H1 (cell line): ENCODE results near the gene MICALL2. TPM values are rescaled to one million over a fixed set of nuclear protein-coding genes. Genes with fewer than 3 reads are reported as not detected.

Source experiments
- CTCF ChIA-PET: fragments of 300-600 bp; sonication (Branson Sonifier 250); formaldehyde crosslinking; loops from one replicate; lab custom pipeline; 2021; ENCODE audit not compliant: partially characterized antibody; lab: Charles Lee
- POLR2A ChIA-PET: fragments of 300-600 bp; sonication (Branson Sonifier 250); formaldehyde crosslinking; loops from one replicate; lab custom pipeline; 2021; ENCODE audit warnings: inconsistent platforms; ENCODE audit not compliant: partially characterized antibody; lab: Charles Lee
- DNase-seq, 2 experiments: peaks; one replicate each; pipeline versions ENCODE4 v3.0.0 to v3.0.0-alpha.2; 2010 to 2022; ENCODE audit warnings: low spot score in 2 of 2, low read depth in 1 of 2, mixed read lengths in 1 of 2
- FAIRE-seq: peaks from 2 replicates; lab custom pipeline; 2011; peaks lifted over from hg19 to GRCh38; lab: Jason Lieb, UNC
- H2AFZ ChIP-seq: 2 replicates; pipeline ENCODE4 v1.8.1; 2012; ENCODE audit warnings: low read length, inconsistent platforms
- H2AK5ac ChIP-seq: 2 replicates; pipeline ENCODE4 v1.6.1; 2013; ENCODE audit warnings: low read depth, low read length
- H2BK120ac ChIP-seq: replicated peaks from 2 replicates; pipeline ENCODE3; 2013; ENCODE audit warnings: low read depth, low read length, inconsistent platforms
- H2BK12ac ChIP-seq: 2 replicates; pipeline ENCODE4 v1.6.1; 2013; ENCODE audit warnings: low read depth, low read length
- H2BK15ac ChIP-seq: 2 replicates; pipeline ENCODE4 v1.6.1; 2013; ENCODE audit warnings: low read length
- H2BK20ac ChIP-seq: 2 replicates; pipeline ENCODE4 v1.6.1; 2013; ENCODE audit warnings: low read length
- H2BK5ac ChIP-seq: 2 replicates; pipeline ENCODE4 v1.6.1; 2013; ENCODE audit warnings: low read depth, low read length
- H3K14ac ChIP-seq: 2 replicates; pipeline ENCODE4 v1.6.1; 2013; ENCODE audit warnings: inconsistent platforms; ENCODE audit not compliant: insufficient read length
- H3K18ac ChIP-seq: 2 replicates; pipeline ENCODE4 v1.6.1; 2013; ENCODE audit warnings: low read length; ENCODE audit errors: extremely low read depth
- H3K23ac ChIP-seq: 2 replicates; pipeline ENCODE4 v1.6.1; 2013; ENCODE audit warnings: inconsistent platforms; ENCODE audit not compliant: insufficient read length
- H3K23me2 ChIP-seq: 2 replicates; pipeline ENCODE4 v1.6.1; 2013; ENCODE audit warnings: low read depth, low read length
- H3K27ac ChIP-seq: 2 replicates; pipeline ENCODE4 v1.6.1; 2011; ENCODE audit warnings: low read depth, low read length, inconsistent platforms
- H3K27me3 ChIP-seq, 4 experiments: replicated peaks in 1 of 4; 1 replicate in 1 of 4; 2 replicates in 3 of 4; pipeline versions ENCODE4 v1.6.1 to v1.8.1; 2011 to 2013; ENCODE audit warnings: low read length in 3 of 4, mild to moderate bottlenecking in 3 of 4, inconsistent platforms in 2 of 4, mixed read lengths in 2 of 4, moderate library complexity in 1 of 4; ENCODE audit not compliant: control insufficient read depth in 3 of 4, insufficient read depth in 3 of 4; ENCODE audit errors: extremely low read depth in 1 of 4
- H3K36me3 ChIP-seq, 4 experiments: 2 replicates each; pipeline versions ENCODE4 v1.6.1 to v1.8.1; 2011 to 2013; ENCODE audit warnings: mild to moderate bottlenecking in 4 of 4, low read length in 3 of 4, moderate library complexity in 2 of 4, control low read depth in 1 of 4, inconsistent platforms in 1 of 4; ENCODE audit not compliant: insufficient read depth in 4 of 4, control insufficient read depth in 2 of 4
- H3K4ac ChIP-seq: replicated peaks from 2 replicates; pipeline ENCODE3; 2013; ENCODE audit warnings: low read length, low read depth, mixed read lengths, inconsistent platforms; ENCODE audit not compliant: insufficient read length
- H3K4me1 ChIP-seq, 4 experiments: replicated peaks in 1 of 4; 1 replicate in 1 of 4; 2 replicates in 3 of 4; pipeline versions ENCODE4 v1.6.1 to v1.8.1; 2011 to 2013; ENCODE audit warnings: low read length in 3 of 4, inconsistent platforms in 2 of 4, mixed read lengths in 1 of 4; ENCODE audit not compliant: insufficient read depth in 4 of 4, control insufficient read depth in 3 of 4
- H3K4me2 ChIP-seq, 2 experiments: 2 replicates each; pipeline versions ENCODE4 v1.6.1 to v1.8.1; 2011 to 2013; ENCODE audit warnings: low read depth in 2 of 2, low read length in 2 of 2, control low read depth in 1 of 2, inconsistent platforms in 1 of 2, mild to moderate bottlenecking in 1 of 2; ENCODE audit not compliant: insufficient read depth in 1 of 2
- H3K4me3 ChIP-seq, 4 experiments: fragments of 200-600, 300-600 bp in 1 of 4; sonication (generic), shearing (Covaris generic), sonication (Bioruptor Twin) in 1 of 4; 2 replicates each; pipeline versions ENCODE4 v1.5.1 to v1.8.1; 2011 to 2016; ENCODE audit warnings: low read length in 4 of 4, low read depth in 3 of 4, control low read depth in 2 of 4, inconsistent platforms in 2 of 4, mild to moderate bottlenecking in 2 of 4, mixed read lengths in 1 of 4, moderate library complexity in 1 of 4; ENCODE audit not compliant: insufficient read depth in 2 of 4; ENCODE audit errors: extremely low read depth in 1 of 4
- H3K56ac ChIP-seq: replicated peaks from 2 replicates; pipeline ENCODE3; 2013; ENCODE audit warnings: low read depth, mild to moderate bottlenecking, mixed read lengths, low read length, inconsistent platforms; ENCODE audit not compliant: insufficient read length
- H3K79me1 ChIP-seq: 2 replicates; pipeline ENCODE4 v1.6.1; 2013; ENCODE audit warnings: low read depth, low read length, control low read depth
- H3K79me2 ChIP-seq, 2 experiments: 2 replicates each; pipeline versions ENCODE4 v1.6.1 to v1.8.1; 2012 to 2013; ENCODE audit warnings: low read length in 2 of 2, mild to moderate bottlenecking in 2 of 2, inconsistent platforms in 1 of 2; ENCODE audit not compliant: insufficient read depth in 2 of 2, control insufficient read depth in 1 of 2
- H3K9ac ChIP-seq, 4 experiments: replicated peaks in 1 of 4; 1 replicate in 1 of 4; 2 replicates in 3 of 4; pipeline versions ENCODE4 v1.6.1 to v1.8.1; 2011 to 2013; ENCODE audit warnings: low read depth in 3 of 4, low read length in 3 of 4, control low read depth in 2 of 4, mild to moderate bottlenecking in 2 of 4, moderate library complexity in 2 of 4, inconsistent platforms in 1 of 4; ENCODE audit errors: extremely low read depth in 1 of 4
- H3K9me3 ChIP-seq, 2 experiments: 2 replicates each; pipeline versions ENCODE4 v1.6.1 to v1.8.1; 2012 to 2013; ENCODE audit warnings: mild to moderate bottlenecking in 2 of 2, moderate library complexity in 2 of 2, control low read depth in 1 of 2, inconsistent platforms in 1 of 2, low read depth in 1 of 2, low read length in 1 of 2, mixed read lengths in 1 of 2; ENCODE audit not compliant: insufficient read depth in 2 of 2
- H4K20me1 ChIP-seq, 2 experiments: replicated peaks in 1 of 2; 2 replicates each; pipeline versions ENCODE3 to v1.8.1; 2011 to 2013; ENCODE audit warnings: inconsistent platforms in 2 of 2, low read length in 2 of 2, mild to moderate bottlenecking in 1 of 2; ENCODE audit not compliant: insufficient read depth in 2 of 2, control insufficient read depth in 1 of 2
- H4K5ac ChIP-seq: 2 replicates; pipeline ENCODE4 v1.6.1; 2013; ENCODE audit warnings: low read length, low read depth, mixed read lengths, inconsistent platforms; ENCODE audit not compliant: insufficient read length
- H4K8ac ChIP-seq: 2 replicates; pipeline ENCODE4 v1.8.0; 2013; ENCODE audit warnings: mild to moderate bottlenecking, moderate library complexity, low read length, inconsistent platforms; ENCODE audit not compliant: insufficient read depth; ENCODE audit errors: extremely low read depth
- H4K91ac ChIP-seq: replicated peaks from 2 replicates; pipeline ENCODE3; 2013; ENCODE audit warnings: low read length, mixed read lengths, inconsistent platforms; ENCODE audit not compliant: insufficient read length
- TEAD4 ChIP-seq: IDR thresholded peaks from 2 replicates; pipeline ENCODE4 v1.6.1; 2012; ENCODE audit warnings: low read depth, low read length, inconsistent platforms, mixed read lengths
- ZNF274 ChIP-seq: IDR thresholded peaks from 2 replicates; pipeline ENCODE4 v1.7.0; 2012; ENCODE audit warnings: low read length, borderline replicate concordance; ENCODE audit errors: extremely low read depth
- WGBS, 2 experiments: shearing (Covaris generic) in 1 of 2; methylation state at CpG; one replicate each; pipeline versions ENCODE4 v1.1.6 to v1.1.7; 2013 to 2015; ENCODE audit warnings: low lambda C conversion rate in 2 of 2, mixed read lengths in 2 of 2, inconsistent platforms in 1 of 2, low coverage in 1 of 2, missing lambda C conversion rate in 1 of 2; ENCODE audit not compliant: insufficient replicate concordance in 2 of 2, insufficient coverage in 1 of 2, insufficient read length in 1 of 2; ENCODE audit errors: extremely low coverage in 1 of 2, missing lambda C conversion rate in 1 of 2; 5-methylcytosine and 5-hydroxymethylcytosine counted together
- polyA plus RNA-seq, 7 experiments: library from polyadenylated mRNA; depleted of rRNA in 3 of 7; stranded (reverse) in 5 of 7; unstranded in 2 of 7; fragments of >200 nt in 5 of 7; fragments of 200-250 nt in 2 of 7; gene quantifications; 1 replicate in 5 of 7; 2 replicates in 1 of 7; 4 replicates in 1 of 7; pipeline versions ENCODE4 v1.2.1 to v1.2.3, GENCODE V29; 2011 to 2013; ENCODE audit warnings: missing spikeins in 2 of 7, mixed read lengths in 2 of 7
- total RNA-seq: library from RNA; stranded (reverse); fragmentation: NEBNext Ultra II Directional; extraction: Animal tissue kit (Norgen Biotek cat#: 25700); gene quantifications from 2 replicates; pipeline ENCODE4 v1.2.1, GENCODE V29; 2021

MICALL2 gene
- total and polyA plus RNA-seq, 2 of the 8 experiments (the other 6 are each of a cell fraction or from before 2014, with no cell fraction given): 5.3 to 8.5 TPM

DNA sequence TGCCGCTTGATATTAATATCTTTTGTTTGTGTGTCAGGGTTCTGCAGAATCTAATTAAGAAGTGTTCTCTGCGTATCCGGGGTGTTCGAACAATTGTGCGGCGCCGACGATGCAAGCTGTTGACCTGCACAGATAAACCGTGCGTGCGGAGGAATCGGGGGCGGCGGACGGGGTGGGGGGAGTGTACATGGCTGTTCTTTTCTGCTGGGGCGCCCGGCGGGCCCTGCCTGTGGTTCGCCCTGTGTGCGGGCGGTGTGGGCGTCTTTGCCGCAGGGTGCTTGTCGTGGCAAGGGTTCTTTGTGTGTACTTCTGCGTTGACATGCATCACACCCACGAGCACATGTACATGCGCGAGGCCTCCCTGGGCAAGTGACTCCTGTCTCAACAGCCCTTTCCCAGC lies 47.9 kb downstream of the MICALL2 start:
- Histone ChIP-seq H3K4me2 (no peak overlapping the region), H2AK5ac (no peak overlapping the region)
- POLR2A ChIA-PET: interaction anchor here (0.9 kb wide), 1 partner anchor 183 kb away, joined by 3 read pairs; no protein-coding TSS in a partner anchor
- TF ChIP-seq ZNF274 (no peak), TEAD4 (no peak)
- TF ChIP-seq, all 59 proteins: peak for 0
- H2BK5ac ChIP-seq: no peak overlapping the region
- peaks cover 0 to 9% (median 8%) of the 10 kb centered on the region in 4 experiments; a peak in 4 of 7 replicates for H3K27me3 ChIP-seq
- H3K23me2 ChIP-seq: peaks cover 14% of the 10 kb centered on the region; the same call in 1 of the 2 replicates
- no peak overlapping the region for H2BK12ac ChIP-seq
- H3K4me1 ChIP-seq: peaks cover 0 to 3% (median 1%) of the 10 kb centered on the region in 4 experiments; a peak in 4 of 7 replicates
- no peak overlapping the region for H2AFZ ChIP-seq
- WGBS, 2 experiments: 97% methylated on average over 24 of the region's 28 CpGs; no CpG with 5 or more reads in 1 of the 2 experiments
- peak overlapping the region; percentile 53; the same call in 1 of the 2 replicates for H2BK15ac ChIP-seq
- no peak for DNase-seq
- H4K8ac ChIP-seq: no peak overlapping the region
- no peaks in the 10 kb centered on the region for H3K79me1 ChIP-seq
- no peaks in the 10 kb centered on the region for H3K79me2 ChIP-seq
- H3K4me3 ChIP-seq: no peak overlapping the region
- no peaks in the 10 kb centered on the region for H3K36me3 ChIP-seq
- FAIRE-seq: no peak
- no peak overlapping the region for H3K14ac ChIP-seq
- H3K23ac ChIP-seq: no peak overlapping the region
- CTCF ChIA-PET: interaction anchor here (1.1 to 3.0 kb wide), 7 partner anchors 10 to 218 kb away, joined by 3 to 15 read pairs (median 4); no protein-coding TSS in a partner anchor
- no peak overlapping the region for H4K91ac ChIP-seq
- no peak overlapping the region for H3K9ac ChIP-seq
- H2BK20ac ChIP-seq: peak overlapping the region; percentile 75; the same call in 1 of the 2 replicates
- H2BK120ac ChIP-seq: no peak overlapping the region
- no peak overlapping the region for H3K27ac ChIP-seq
- H4K5ac ChIP-seq: no peak overlapping the region
- peaks cover 2 to 11% of the 10 kb centered on the region in 2 experiments for H4K20me1 ChIP-seq
- H3K56ac ChIP-seq: no peak overlapping the region
- no peak overlapping the region for H3K18ac ChIP-seq
- H3K9me3 ChIP-seq: no peaks in the 10 kb centered on the region
- no peak overlapping the region for H3K4ac ChIP-seq
